HG03571 (cell line): ENCODE measurements around the gene TFB1M.

Experiments used
- ATAC-seq: cut with Tn5 transposase; IDR thresholded peaks from one replicate; pipeline ENCODE4 v1.9.1; 2021; ENCODE audit not compliant: unreplicated experiment

TFB1M gene

GRCh38 chr6:155212616-155213380 lies 101.5 kb downstream of the TFB1M start:
- no peak for ATAC-seq

GRCh38 chr6:155212106-155212505 lies 102.2 kb downstream of the TFB1M start:
- ATAC-seq: no peak

GRCh38 chr6:155207223-155207622 lies 107.1 kb downstream of the TFB1M start:
- no peak for ATAC-seq
